ENCODE results near the gene BCL11A. TPM values are rescaled to one million over a fixed set of nuclear protein-coding genes. Genes with fewer than 3 reads are reported as not detected.

BCL11A gene
- total RNA-seq, 2 donors from 2014 or later: 14.3 to 16.2 TPM

GRCh38 chr2:60445684-60446179 is 107.7 kb downstream of the BCL11A start:
- H3K9me3 ChIP-seq: no peaks in the 10 kb centered on the region
- intact Hi-C loops (cut with DNase I): no loop called here
- ATAC-seq (no peak), DNase-seq (no peak)
- no peaks in the 10 kb centered on the region for H3K27me3 ChIP-seq
- TF ChIP-seq CTCF (IDR thresholded peaks at IDR 0.05) (no peak), POLR2A (IDR thresholded peaks at IDR 0.05) (no peak)
- H3K36me3 ChIP-seq (replicated peaks in 1 of 2; ENCODE audit: insufficient read depth in 1 of 2, low read depth in 2 of 2): no peaks in the 10 kb centered on the region
- H3K4me1 ChIP-seq: no peaks in the 10 kb centered on the region
- no peak overlapping the region for H3K27ac ChIP-seq
- no peak overlapping the region for H3K4me3 ChIP-seq
- 58% methylated on average over 8 of the region's 8 CpGs for WGBS, 2 donors

GRCh38 chr2:60442608-60443007 is 110.8 kb downstream of the BCL11A start:
- WGBS, 2 donors: 86 to 89% methylated on average over 3 of the region's 3 CpGs
- intact Hi-C loops (cut with DNase I): no loop called here

GRCh38 chr2:60441800-60442199 is 111.7 kb downstream of the BCL11A start:
- no peak for ATAC-seq
- no peak for DNase-seq
- Histone ChIP-seq H3K27me3 (no peaks in the 10 kb centered on the region), H3K27ac (no peak overlapping the region), H3K4me1 (no peaks in the 10 kb centered on the region), H3K36me3 (replicated peaks in 1 of 2; ENCODE audit: insufficient read depth in 1 of 2, low read depth in 2 of 2) (no peaks in the 10 kb centered on the region), H3K4me3 (no peak overlapping the region), H3K9me3 (no peaks in the 10 kb centered on the region)
- intact Hi-C loops (cut with DNase I): no loop called here
- 66 to 73% methylated on average over 5 of the region's 5 CpGs for WGBS, 2 donors
- TF ChIP-seq CTCF (IDR thresholded peaks at IDR 0.05) (no peak), POLR2A (IDR thresholded peaks at IDR 0.05) (no peak)

More at GRCh38 chr2:60442608-60443007, 110.8 kb downstream of the BCL11A start:
- TF ChIP-seq POLR2A (IDR thresholded peaks at IDR 0.05) (no peak), CTCF (IDR thresholded peaks at IDR 0.05) (no peak)
- Histone ChIP-seq H3K9me3 (no peaks in the 10 kb centered on the region), H3K27ac (no peak overlapping the region), H3K4me3 (no peak overlapping the region), H3K27me3 (no peaks in the 10 kb centered on the region), H3K4me1 (no peaks in the 10 kb centered on the region), H3K36me3 (replicated peaks in 1 of 2; ENCODE audit: insufficient read depth in 1 of 2, low read depth in 2 of 2) (no peaks in the 10 kb centered on the region)
- ATAC-seq (no peak), DNase-seq (no peak)

- H3K36me3 ChIP-seq (replicated peaks in 1 of 2; ENCODE audit: insufficient read depth in 1 of 2, low read depth in 2 of 2): no peaks in the 10 kb centered on the region
- TF ChIP-seq POLR2A (IDR thresholded peaks at IDR 0.05): no peak
- no peak for TF ChIP-seq CTCF (IDR thresholded peaks at IDR 0.05)
- no peak overlapping the region for H3K27ac ChIP-seq
- H3K9me3 ChIP-seq: no peaks in the 10 kb centered on the region
- intact Hi-C loops (cut with DNase I): no loop called here
- no peaks in the 10 kb centered on the region for H3K27me3 ChIP-seq
- ATAC-seq: no peak
- no peak for DNase-seq
- no peaks in the 10 kb centered on the region for H3K4me1 ChIP-seq
- 82 to 91% methylated on average over 6 of the region's 6 CpGs for WGBS, 2 donors
- H3K4me3 ChIP-seq: no peak overlapping the region
These were observed 112.7 kb downstream of the BCL11A start for GRCh38 chr2:60440767-60441163.

GRCh38 chr2:60440079-60440766 is 113.2 kb downstream of the BCL11A start:
- no peak for TF ChIP-seq CTCF (IDR thresholded peaks at IDR 0.05)
- TF ChIP-seq POLR2A (IDR thresholded peaks at IDR 0.05): no peak

More at GRCh38 chr2:60440079-60440766, 113.2 kb downstream of the BCL11A start:
- H3K9me3 ChIP-seq: no peaks in the 10 kb centered on the region
- H3K4me3 ChIP-seq: no peak overlapping the region
- H3K36me3 ChIP-seq (replicated peaks in 1 of 2; ENCODE audit: insufficient read depth in 1 of 2, low read depth in 2 of 2): no peaks in the 10 kb centered on the region
- ATAC-seq (no peak), DNase-seq (no peak)
- H3K27me3 ChIP-seq: no peaks in the 10 kb centered on the region
- H3K27ac ChIP-seq: no peak overlapping the region
- intact Hi-C loops (cut with DNase I): no loop called here
- H3K4me1 ChIP-seq: no peaks in the 10 kb centered on the region
- 91 to 98% methylated on average over 3 of the region's 3 CpGs for WGBS, 2 donors
